ACC112 (cell line): ENCODE measurements around the gene RABGAP1.

Experiments used
- H2AFZ ChIP-seq: fragments of 200-600 bp; sonication (generic); one replicate; pipeline ENCODE4 v1.6.0; 2017; ENCODE audit warnings: antibody characterized with exemption, low read length; ENCODE audit not compliant: unreplicated experiment
- H3K27ac ChIP-seq: fragments of 200-600 bp; sonication (generic); 2 replicates; pipeline ENCODE4 v1.5.1; 2014; ENCODE audit warnings: low read depth, mild to moderate bottlenecking, antibody characterized with exemption, low read length, moderate library complexity
- H3K27me3 ChIP-seq: fragments of 200-600 bp; sonication (generic); 2 replicates; pipeline ENCODE4 v1.6.1; 2014; ENCODE audit warnings: mild to moderate bottlenecking, antibody characterized with exemption, low read length, moderate library complexity, mixed read lengths; ENCODE audit not compliant: insufficient read depth
- H3K36me3 ChIP-seq: fragments of 200-600 bp; sonication (generic); 2 replicates; pipeline ENCODE4 v1.6.1; 2016; ENCODE audit warnings: mild to moderate bottlenecking, antibody characterized with exemption, low read length, moderate library complexity, mixed read lengths; ENCODE audit not compliant: insufficient read depth
- H3K4me1 ChIP-seq: fragments of 200-600 bp; sonication (generic); one replicate; pipeline ENCODE4 v1.6.1; 2016; ENCODE audit warnings: low read length, mixed read lengths; ENCODE audit not compliant: insufficient read depth, unreplicated experiment, control insufficient read depth
- H3K4me3 ChIP-seq: fragments of 200-600 bp; sonication (generic); 2 replicates; pipeline ENCODE4 v1.5.1; 2014; ENCODE audit warnings: mild to moderate bottlenecking, low read depth, low read length
- H3K79me2 ChIP-seq: fragments of 200-600 bp; sonication (generic); one replicate; pipeline ENCODE4 v1.6.0; 2016; ENCODE audit warnings: low read length; ENCODE audit not compliant: control insufficient read depth, unreplicated experiment, insufficient read depth

RABGAP1 gene

GRCh38 chr9:123046406-123047195, 105.8 kb downstream of the RABGAP1 start:
- Histone ChIP-seq H2AFZ (no peak overlapping the region), H3K4me1 (peaks cover 21% of the 10 kb centered on the region), H3K27ac (no peak overlapping the region), H3K79me2 (no peaks in the 10 kb centered on the region), H3K36me3 (peaks cover 21% of the 10 kb centered on the region), H3K27me3 (no peaks in the 10 kb centered on the region), H3K4me3 (no peak overlapping the region)

- Histone ChIP-seq H3K4me1 (peaks cover 24% of the 10 kb centered on the region), H3K36me3 (no peaks in the 10 kb centered on the region), H3K79me2 (peaks cover 2% of the 10 kb centered on the region), H3K4me3 (no peak overlapping the region; the same call in 1 of the 2 replicates), H2AFZ (no peak overlapping the region), H3K27me3 (no peaks in the 10 kb centered on the region), H3K27ac (peak overlapping the region; percentile 58)
Measured at GRCh38 chr9:123048748-123049147, 107.9 kb downstream of the RABGAP1 start.

GRCh38 chr9:123049589-123050222, 108.9 kb downstream of the RABGAP1 start:
- H3K4me1 ChIP-seq = peaks cover 24% of the 10 kb centered on the region
- H3K27ac ChIP-seq = peak overlapping the region; percentile 58
- H2AFZ ChIP-seq = no peak overlapping the region
- H3K4me3 ChIP-seq = no peak overlapping the region
- H3K79me2 ChIP-seq = peaks cover 2% of the 10 kb centered on the region
- H3K27me3 ChIP-seq = no peaks in the 10 kb centered on the region
- H3K36me3 ChIP-seq = peaks cover 3% of the 10 kb centered on the region

GRCh38 chr9:123053046-123053445, 112.2 kb downstream of the RABGAP1 start:
- H3K4me3 ChIP-seq = peak overlapping the region; percentile 9; the same call in 1 of the 2 replicates
- peaks cover 24% of the 10 kb centered on the region for H3K4me1 ChIP-seq
- peaks cover 6% of the 10 kb centered on the region for H3K36me3 ChIP-seq
- H3K27ac ChIP-seq = no peak overlapping the region
- H3K79me2 ChIP-seq = peaks cover 2% of the 10 kb centered on the region
- no peaks in the 10 kb centered on the region for H3K27me3 ChIP-seq
- no peak overlapping the region for H2AFZ ChIP-seq

GRCh38 chr9:123053711-123054110, 112.9 kb downstream of the RABGAP1 start:
- H3K27me3 ChIP-seq = no peaks in the 10 kb centered on the region
- peaks cover 22% of the 10 kb centered on the region for H3K4me1 ChIP-seq
- peaks cover 2% of the 10 kb centered on the region for H3K79me2 ChIP-seq
- H3K36me3 ChIP-seq = peaks cover 6% of the 10 kb centered on the region
- no peak overlapping the region for H3K27ac ChIP-seq
- H3K4me3 ChIP-seq = peak overlapping the region; percentile 9; the same call in 1 of the 2 replicates
- no peak overlapping the region for H2AFZ ChIP-seq

- H3K4me1 ChIP-seq = peaks cover 29% of the 10 kb centered on the region
- no peaks in the 10 kb centered on the region for H3K79me2 ChIP-seq
- peaks cover 6% of the 10 kb centered on the region for H3K36me3 ChIP-seq
- H3K27ac ChIP-seq = peak overlapping the region; percentile 79
- H3K4me3 ChIP-seq = no peak overlapping the region
- H3K27me3 ChIP-seq = no peaks in the 10 kb centered on the region
- H2AFZ ChIP-seq = no peak overlapping the region
Measured at GRCh38 chr9:123058834-123059233, 118.0 kb downstream of the RABGAP1 start.

- Histone ChIP-seq H3K4me1 (peaks cover 37% of the 10 kb centered on the region), H2AFZ (no peak overlapping the region), H3K79me2 (no peaks in the 10 kb centered on the region), H3K36me3 (peaks cover 7% of the 10 kb centered on the region), H3K4me3 (no peak overlapping the region), H3K27me3 (no peaks in the 10 kb centered on the region), H3K27ac (peak overlapping the region; percentile 79; the same call in 1 of the 2 replicates)
Measured at GRCh38 chr9:123059472-123060220, 118.8 kb downstream of the RABGAP1 start.

GRCh38 chr9:123061216-123061615, 120.4 kb downstream of the RABGAP1 start:
- Histone ChIP-seq H3K27ac (no peak overlapping the region), H3K27me3 (no peaks in the 10 kb centered on the region), H3K4me3 (no peak overlapping the region), H3K4me1 (peaks cover 43% of the 10 kb centered on the region), H3K79me2 (no peaks in the 10 kb centered on the region), H3K36me3 (peaks cover 17% of the 10 kb centered on the region), H2AFZ (no peak overlapping the region)

GRCh38 chr9:123062351-123063176, 121.7 kb downstream of the RABGAP1 start:
- H2AFZ ChIP-seq = no peak overlapping the region
- no peaks in the 10 kb centered on the region for H3K79me2 ChIP-seq
- peaks cover 44% of the 10 kb centered on the region for H3K4me1 ChIP-seq
- no peak overlapping the region for H3K4me3 ChIP-seq
- peak overlapping the region; percentile 48 for H3K27ac ChIP-seq
- no peaks in the 10 kb centered on the region for H3K27me3 ChIP-seq
- peaks cover 23% of the 10 kb centered on the region for H3K36me3 ChIP-seq

GRCh38 chr9:123063177-123063598, 122.4 kb downstream of the RABGAP1 start:
- H2AFZ ChIP-seq = no peak overlapping the region
- no peaks in the 10 kb centered on the region for H3K79me2 ChIP-seq
- H3K4me3 ChIP-seq = no peak overlapping the region
- H3K4me1 ChIP-seq = peaks cover 50% of the 10 kb centered on the region
- H3K27me3 ChIP-seq = no peaks in the 10 kb centered on the region
- H3K36me3 ChIP-seq = peaks cover 26% of the 10 kb centered on the region
- H3K27ac ChIP-seq = peak overlapping the region; percentile 48
